Ovary (tissue), 9 donors: Measurements from ENCODE around the gene TAGLN2. TPM values are rescaled to one million over a fixed set of nuclear protein-coding genes. Genes with fewer than 3 reads are reported as not detected.

Source experiments
- DNase-seq, 5 donors: peaks; one replicate each; pipeline ENCODE4 v3.0.0-alpha.2; 2019 to 2020
- H3K27ac ChIP-seq, 2 donors: fragments of 200-600 bp; one replicate each; pipeline versions ENCODE4 v1.5.1 to v1.8.0; 2019 to 2022
- H3K27me3 ChIP-seq: fragments of 200-600 bp; one replicate; pipeline ENCODE4 v1.8.0; 2022
- H3K36me3 ChIP-seq: fragments of 200-600 bp; sonication (generic); one replicate; pipeline ENCODE4 v1.5.1; 2019
- H3K4me1 ChIP-seq: one replicate; pipeline ENCODE4 v1.8.1; 2013; ENCODE audit warnings: mild to moderate bottlenecking, moderate library complexity; ENCODE audit not compliant: insufficient read depth
- H3K4me3 ChIP-seq: fragments of 200-600 bp; sonication (generic); one replicate; pipeline ENCODE4 v1.5.1; 2017
- H3K9me3 ChIP-seq, 2 donors: fragments of 200-600 bp in 1 of 2; sonication (generic) in 1 of 2; one replicate each; pipeline versions ENCODE4 v1.5.1 to v1.8.1; 2013 to 2019; ENCODE audit warnings: mild to moderate bottlenecking in 1 of 2, moderate library complexity in 1 of 2
- CTCF ChIP-seq, 3 donors: fragments of 450-650 bp in 2 of 3; fragments of 200-600 bp in 1 of 3; IDR thresholded peaks; one replicate each; pipeline versions ENCODE4 v1.5.1 to v1.8.0; 2016 to 2022; ENCODE audit warnings: antibody characterized with exemption in 3 of 3, mild to moderate bottlenecking in 1 of 3
- EP300 ChIP-seq: sonication (generic); formaldehyde crosslinking; IDR thresholded peaks from one replicate; pipeline ENCODE4 v1.6.1; 2017; ENCODE audit warnings: antibody characterized with exemption
- POLR2A ChIP-seq: fragments of 450-650 bp; IDR thresholded peaks from one replicate; pipeline ENCODE4 v1.6.1; 2017; ENCODE audit warnings: antibody characterized with exemption, mild to moderate bottlenecking, moderate library complexity
- WGBS, 3 donors: extraction: QIAGEN DNeasy Blood & Tissue Kit in 1 of 3; methylation state at CpG; one replicate each; pipeline versions ENCODE4 v1.1.5 to v1.1.7; 2013 to 2017; 5-methylcytosine and 5-hydroxymethylcytosine counted together
- intact Hi-C, 4 donors: fragments of 100-400 bp; cut with DNase I; formaldehyde crosslinking; loops; one replicate each; pipeline versions ENCODE4 v1.11.0 to v1.15.1; 2022 to 2023
- polyA plus RNA-seq, 2 donors: library from polyadenylated mRNA; stranded (reverse); fragments of 200-250 nt in 1 of 2; fragments of 350-450 nt in 1 of 2; fragmentation: Illumina TruSeq in 1 of 2; extraction: RNeasy Lipid Tissue Mini Kit (QIAGEN cat#74804) in 1 of 2; gene quantifications; one replicate each; pipeline ENCODE4 v1.2.3, GENCODE V29; 2013 to 2014
- total RNA-seq, 7 donors: library from RNA; depleted of rRNA in 2 of 7; stranded (reverse); fragments of >200 nt in 2 of 7; fragmentation: NEBNext Ultra II Directional in 3 of 7; extraction: Animal tissue kit (Norgen Biotek cat#: 25700) in 3 of 7; gene quantifications; one replicate each; pipeline versions ENCODE4 v1.1.0 to v1.2.4, GENCODE V29; 2016 to 2023
- donor health status: DM: no; HTN: no; CAD: no; lungs with moderate emphysema.
- donor health status: DM: no; HTN: no; CAD: no.
- donor health status: Bipolar disorder and iron deficiency.
- donor health status: DM: yes; HTN: yes; CAD: no.
- donor health status: DM: no; HTN: no; CAD: no.
- donor health status: DM: yes; HTN: yes; CAD: no.

The TAGLN2 gene
- total and polyA plus RNA-seq, 9 donors, result 81.8 to 266 (median 174) TPM

- H3K4me3 ChIP-seq, result no peak overlapping the region
- no peaks in the 10 kb centered on the region for H3K27me3 ChIP-seq
- no peak for DNase-seq
- no peak for TF ChIP-seq CTCF (IDR thresholded peaks at IDR 0.05)
- TF ChIP-seq POLR2A, result no peak
- TF ChIP-seq EP300, result no peak
- H3K4me1 ChIP-seq, result peaks cover 23% of the 10 kb centered on the region
- no peaks in the 10 kb centered on the region for H3K9me3 ChIP-seq
- no peaks in the 10 kb centered on the region for H3K36me3 ChIP-seq
- 92 to 97% (median 95%) methylated on average over 10 of the region's 10 CpGs for WGBS, 3 donors
- no peak overlapping the region for H3K27ac ChIP-seq
- intact Hi-C loops, result loop anchor here in 3 of 4 donors (5.0 to 10.0 kb wide), 3 partner anchors 58 to 1475 kb away; partner anchors contain the start of gene VSIG8 (in 1 of the 3)
Measured at GRCh38 chr1:159920202-159920601, 5.1 kb downstream of the TAGLN2 start.

GRCh38 chr1:159919236-159919865 lies 6.0 kb downstream of the TAGLN2 start:
- intact Hi-C loops, result no loop called here
- H3K36me3 ChIP-seq, result no peaks in the 10 kb centered on the region
- H3K27ac ChIP-seq, result no peak overlapping the region
- DNase-seq, result no peak
- WGBS, 3 donors, result 92 to 96% (median 93%) methylated on average over 10 of the region's 10 CpGs
- H3K27me3 ChIP-seq, result no peaks in the 10 kb centered on the region
- no peak for TF ChIP-seq POLR2A
- no peak for TF ChIP-seq CTCF (IDR thresholded peaks at IDR 0.05)
- TF ChIP-seq EP300, result no peak
- no peak overlapping the region for H3K4me3 ChIP-seq
- no peaks in the 10 kb centered on the region for H3K9me3 ChIP-seq
- H3K4me1 ChIP-seq, result peaks cover 23% of the 10 kb centered on the region

- Histone ChIP-seq H3K27ac (no peak overlapping the region), H3K4me1 (peaks cover 20% of the 10 kb centered on the region), H3K4me3 (no peak overlapping the region), H3K27me3 (no peaks in the 10 kb centered on the region), H3K36me3 (no peaks in the 10 kb centered on the region), H3K9me3 (no peaks in the 10 kb centered on the region)
- TF ChIP-seq CTCF (IDR thresholded peaks at IDR 0.05) (no peak), EP300 (no peak), POLR2A (no peak)
- intact Hi-C loops, result no loop called here
- DNase-seq, result no peak
- WGBS, 3 donors, result 86 to 91% (median 89%) methylated on average over 13 of the region's 13 CpGs
Measured at GRCh38 chr1:159918352-159919200, 6.7 kb downstream of the TAGLN2 start.

- Histone ChIP-seq H3K27me3 (no peaks in the 10 kb centered on the region), H3K9me3 (no peaks in the 10 kb centered on the region), H3K36me3 (no peaks in the 10 kb centered on the region), H3K27ac (no peak overlapping the region), H3K4me1 (peaks cover 13% of the 10 kb centered on the region), H3K4me3 (no peak overlapping the region)
- intact Hi-C loops, result no loop called here
- WGBS, 3 donors, result 74 to 81% (median 75%) methylated on average over 5 of the region's 5 CpGs
- no peak for DNase-seq
- no peak for TF ChIP-seq CTCF (IDR thresholded peaks at IDR 0.05)
- no peak for TF ChIP-seq POLR2A
- no peak for TF ChIP-seq EP300
Measured at GRCh38 chr1:159917533-159918351, 7.6 kb downstream of the TAGLN2 start.
